Measurements from ENCODE around the gene SLC35F5.

Gene SLC35F5

DNA sequence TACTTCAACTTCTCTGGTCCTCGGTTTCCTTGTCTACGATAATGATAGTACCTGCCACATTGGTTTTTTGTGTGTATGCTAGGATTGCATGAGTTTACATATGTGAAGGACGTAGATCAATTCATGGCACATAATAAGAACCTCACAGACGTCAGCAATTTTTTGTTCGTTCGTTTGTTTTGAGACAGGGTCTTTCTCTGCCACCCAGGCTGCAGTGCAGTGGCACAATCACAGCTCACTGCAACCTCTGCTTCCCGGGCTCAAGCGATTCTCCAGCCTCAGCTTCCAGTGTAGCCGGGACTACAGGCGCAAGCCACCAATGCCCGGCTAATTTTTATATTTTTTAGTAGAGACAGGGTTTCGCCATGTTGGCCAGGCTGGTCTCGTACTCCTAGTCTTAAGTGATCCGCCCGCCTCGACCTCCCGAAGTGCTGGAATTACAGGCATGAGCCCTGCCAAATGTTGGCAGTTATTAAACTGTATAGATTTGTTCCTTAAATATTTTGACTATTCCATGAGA, 756 bp upstream of the SLC35F5 start:
- no peak for DNase-seq (ENCODE audit: insufficient read length, low spot score)

DNA sequence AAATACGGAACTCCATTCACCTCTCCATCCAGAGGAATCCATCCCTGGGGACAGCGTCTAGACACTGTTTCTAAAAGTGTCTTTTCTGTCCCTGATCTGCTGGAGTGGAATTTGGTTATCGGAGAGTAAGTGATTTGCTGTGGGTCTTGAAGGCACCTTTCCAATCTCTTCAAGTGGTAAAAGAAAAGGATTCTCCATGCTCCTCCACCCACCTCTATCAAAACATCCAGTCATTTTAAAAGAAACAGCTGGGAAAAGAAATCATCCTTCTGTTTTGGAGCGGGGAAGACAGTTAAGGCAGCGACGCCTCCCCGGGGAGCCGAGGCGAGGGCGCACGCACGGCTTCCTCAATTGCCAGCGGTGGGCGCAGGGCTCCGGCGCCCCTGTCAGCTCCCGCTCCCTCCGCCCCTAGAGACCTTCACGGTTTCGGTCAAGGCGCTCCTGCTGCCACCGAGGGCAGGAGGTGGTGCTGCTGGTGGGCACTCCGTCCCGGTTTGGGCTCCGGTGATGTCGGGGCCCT, 547 bp downstream of the SLC35F5 start:
- TF ChIP-seq SPI1 (IDR thresholded peaks at IDR 0.05; ENCODE audit: low read depth, low read length) (peak; percentile 41; the same call in 1 of the 2 replicates), POLR2AphosphoS5 (IDR thresholded peaks at IDR 0.05; ENCODE audit: low read depth, low read length) (no peak)
- FAIRE-seq: no peak
- no peak for DNase-seq (ENCODE audit: insufficient read length, low spot score)

More for the DNA sequence above, 756 bp upstream of the SLC35F5 start:
- FAIRE-seq: no peak
- no peak for TF ChIP-seq POU2F2 (IDR thresholded peaks at IDR 0.05; ENCODE audit: low read depth, low read length)
- TF ChIP-seq SPI1 (IDR thresholded peaks at IDR 0.05; ENCODE audit: low read depth, low read length): no peak
- TF ChIP-seq POLR2A (IDR thresholded peaks at IDR 0.05; ENCODE audit: low read depth, low read length): no peak
- TF ChIP-seq POLR2AphosphoS5 (IDR thresholded peaks at IDR 0.05; ENCODE audit: low read depth, low read length): no peak
- no peak for TF ChIP-seq PAX5 (IDR thresholded peaks at IDR 0.05; ENCODE audit: insufficient read depth, low read length, severe bottlenecking)
- no peak for TF ChIP-seq TAF1 (IDR thresholded peaks at IDR 0.05; ENCODE audit: low read depth, low read length)

DNA sequence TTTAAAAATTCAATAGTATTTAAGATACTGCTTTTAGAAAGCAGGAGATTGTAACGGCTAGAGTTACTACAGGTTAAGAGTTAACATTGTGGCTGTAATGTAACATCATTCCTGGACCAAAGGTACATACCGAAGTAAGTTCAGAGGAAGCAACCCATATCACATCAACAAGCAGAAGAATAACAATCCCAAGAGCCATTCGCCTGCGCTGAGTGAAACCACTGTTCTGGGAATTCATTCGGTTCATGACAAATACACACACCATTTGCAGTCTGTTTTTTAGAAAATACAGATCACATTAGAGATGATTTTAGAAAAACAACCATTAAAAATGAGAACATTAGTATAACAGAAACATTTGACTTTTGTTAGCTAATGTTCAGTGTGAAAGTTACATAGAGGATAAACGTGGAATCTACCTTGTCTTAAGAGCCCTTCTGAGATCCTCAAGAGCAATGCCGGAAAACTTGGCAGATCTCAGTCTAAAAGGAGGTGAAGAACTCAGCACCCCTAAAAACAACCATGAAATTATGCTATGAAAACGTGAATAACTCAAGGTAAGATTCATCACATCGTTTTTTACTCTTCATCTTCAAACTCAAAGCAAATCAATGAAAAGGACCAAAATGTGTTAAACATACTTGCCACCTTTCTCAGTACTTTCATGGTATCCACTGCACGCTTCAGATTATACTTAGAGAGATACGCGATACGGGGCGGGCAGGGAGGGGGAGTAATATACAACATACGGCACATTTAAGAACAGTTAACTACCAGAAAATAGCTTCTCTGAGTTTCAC, 1.2 kb downstream of the SLC35F5 start:
- DNase-seq (ENCODE audit: insufficient read length, low spot score) (no peak), FAIRE-seq (peak; percentile 50)
- TF ChIP-seq SPI1 (IDR thresholded peaks at IDR 0.05; ENCODE audit: low read depth, low read length) (no peak), TAF1 (IDR thresholded peaks at IDR 0.05; ENCODE audit: low read depth, low read length) (no peak), PAX5 (IDR thresholded peaks at IDR 0.05; ENCODE audit: insufficient read depth, low read length, severe bottlenecking) (no peak), POLR2AphosphoS5 (IDR thresholded peaks at IDR 0.05; ENCODE audit: low read depth, low read length) (no peak), POU2F2 (IDR thresholded peaks at IDR 0.05; ENCODE audit: low read depth, low read length) (no peak), POLR2A (IDR thresholded peaks at IDR 0.05; ENCODE audit: low read depth, low read length) (no peak)

DNA sequence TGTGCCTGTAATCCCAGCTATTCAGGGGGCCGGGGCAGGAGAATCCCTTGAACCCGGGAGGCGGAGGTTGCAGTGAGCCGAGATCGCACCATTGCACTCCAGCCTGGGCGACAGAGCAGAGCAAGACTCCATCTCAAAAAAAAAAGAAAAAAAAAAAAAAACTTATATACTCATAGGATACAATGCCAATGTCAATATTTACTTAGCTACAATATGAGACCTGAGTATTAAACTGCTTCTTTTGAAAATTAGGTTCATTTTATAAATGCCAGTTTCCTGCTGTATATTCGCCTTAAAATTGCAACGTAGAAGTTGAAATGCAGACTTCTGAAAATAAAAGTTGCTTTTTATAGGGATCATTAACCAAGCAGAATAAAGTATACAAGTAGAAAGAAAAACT, 2.3 kb downstream of the SLC35F5 start:
- no peak for TF ChIP-seq TAF1 (IDR thresholded peaks at IDR 0.05; ENCODE audit: low read depth, low read length)
- no peak for TF ChIP-seq SPI1 (IDR thresholded peaks at IDR 0.05; ENCODE audit: low read depth, low read length)
- no peak for TF ChIP-seq POLR2A (IDR thresholded peaks at IDR 0.05; ENCODE audit: low read depth, low read length)
- no peak for TF ChIP-seq PAX5 (IDR thresholded peaks at IDR 0.05; ENCODE audit: insufficient read depth, low read length, severe bottlenecking)
- no peak for TF ChIP-seq POLR2AphosphoS5 (IDR thresholded peaks at IDR 0.05; ENCODE audit: low read depth, low read length)
- no peak for TF ChIP-seq POU2F2 (IDR thresholded peaks at IDR 0.05; ENCODE audit: low read depth, low read length)
- DNase-seq (ENCODE audit: insufficient read length, low spot score) (no peak), FAIRE-seq (no peak)

DNA sequence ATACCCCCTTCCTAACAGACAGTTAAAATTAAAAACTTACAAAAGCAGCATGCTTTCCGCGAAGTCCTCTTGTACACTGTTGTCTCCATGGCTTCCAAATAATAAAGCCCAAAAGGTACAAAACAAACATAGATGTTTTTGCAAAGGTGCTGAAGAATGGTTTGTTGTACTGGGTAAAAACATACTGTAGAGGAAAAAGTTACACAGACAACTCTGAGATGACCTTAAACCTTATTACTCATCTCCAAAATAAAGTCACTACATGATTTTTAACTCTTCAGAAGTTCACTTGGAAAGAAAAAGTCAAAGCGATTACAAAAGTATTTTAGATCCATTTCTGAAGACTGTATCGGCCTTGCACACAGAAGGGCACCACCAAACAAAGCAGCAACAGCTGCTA, 6.1 kb downstream of the SLC35F5 start:
- FAIRE-seq: no peak
- no peak for TF ChIP-seq POLR2AphosphoS5 (IDR thresholded peaks at IDR 0.05; ENCODE audit: low read depth, low read length)
- no peak for TF ChIP-seq PAX5 (IDR thresholded peaks at IDR 0.05; ENCODE audit: insufficient read depth, low read length, severe bottlenecking)
- no peak for TF ChIP-seq SPI1 (IDR thresholded peaks at IDR 0.05; ENCODE audit: low read depth, low read length)
- no peak for TF ChIP-seq POLR2A (IDR thresholded peaks at IDR 0.05; ENCODE audit: low read depth, low read length)
- no peak for TF ChIP-seq POU2F2 (IDR thresholded peaks at IDR 0.05; ENCODE audit: low read depth, low read length)
- TF ChIP-seq TAF1 (IDR thresholded peaks at IDR 0.05; ENCODE audit: low read depth, low read length): no peak

DNA sequence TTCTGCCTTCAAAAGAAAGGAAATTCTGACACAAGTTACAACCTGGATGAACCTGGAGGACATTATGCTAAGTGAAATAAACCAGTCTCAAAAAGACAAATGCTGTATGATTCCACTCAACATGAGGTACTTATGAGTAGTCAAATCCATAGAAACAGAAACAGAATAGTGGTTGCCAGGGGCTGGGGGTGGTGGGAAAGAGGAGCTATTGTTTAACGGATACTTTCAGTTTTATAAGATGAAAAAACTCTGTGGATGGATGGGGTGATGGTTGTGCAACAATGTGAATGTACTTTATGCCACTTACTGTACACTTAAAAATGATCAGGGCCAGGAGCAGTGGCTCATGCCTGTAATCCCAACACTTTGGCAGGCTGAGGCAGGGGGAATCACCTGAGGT, 15.4 kb downstream of the SLC35F5 start:
- TF ChIP-seq POU2F2 (IDR thresholded peaks at IDR 0.05; ENCODE audit: low read depth, low read length): no peak
- no peak for TF ChIP-seq POLR2AphosphoS5 (IDR thresholded peaks at IDR 0.05; ENCODE audit: low read depth, low read length)
- TF ChIP-seq TAF1 (IDR thresholded peaks at IDR 0.05; ENCODE audit: low read depth, low read length): no peak
- no peak for TF ChIP-seq POLR2A (IDR thresholded peaks at IDR 0.05; ENCODE audit: low read depth, low read length)
- TF ChIP-seq PAX5 (IDR thresholded peaks at IDR 0.05; ENCODE audit: insufficient read depth, low read length, severe bottlenecking): no peak
- no peak for TF ChIP-seq SPI1 (IDR thresholded peaks at IDR 0.05; ENCODE audit: low read depth, low read length)
- FAIRE-seq: no peak

More for the DNA sequence above, 6.1 kb downstream of the SLC35F5 start:
- DNase-seq (ENCODE audit: insufficient read length, low spot score): no peak

DNA sequence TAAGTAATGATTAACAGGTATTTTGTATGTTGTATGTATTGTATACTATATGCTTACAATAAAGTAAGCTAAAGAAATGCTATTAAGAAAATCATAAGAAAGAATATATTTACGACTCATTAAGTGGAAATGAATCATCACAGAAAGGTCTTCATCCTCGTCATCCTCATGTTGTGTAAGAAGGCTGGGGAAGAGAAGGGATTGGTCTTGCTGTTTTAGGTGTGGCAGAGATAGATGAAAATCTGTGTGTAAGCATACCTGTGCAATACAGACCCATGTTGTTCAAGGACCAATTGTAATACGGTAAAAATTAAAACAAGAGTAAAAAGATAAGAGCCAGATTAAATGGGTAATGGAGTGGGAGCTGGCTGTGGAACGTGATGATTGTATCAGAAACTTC, 16.6 kb downstream of the SLC35F5 start:
- FAIRE-seq (no peak), DNase-seq (ENCODE audit: insufficient read length, low spot score) (no peak)
- no peak for TF ChIP-seq POLR2AphosphoS5 (IDR thresholded peaks at IDR 0.05; ENCODE audit: low read depth, low read length)
- TF ChIP-seq SPI1 (IDR thresholded peaks at IDR 0.05; ENCODE audit: low read depth, low read length): no peak
- TF ChIP-seq PAX5 (IDR thresholded peaks at IDR 0.05; ENCODE audit: insufficient read depth, low read length, severe bottlenecking): no peak
- no peak for TF ChIP-seq TAF1 (IDR thresholded peaks at IDR 0.05; ENCODE audit: low read depth, low read length)
- TF ChIP-seq POLR2A (IDR thresholded peaks at IDR 0.05; ENCODE audit: low read depth, low read length): no peak
- no peak for TF ChIP-seq POU2F2 (IDR thresholded peaks at IDR 0.05; ENCODE audit: low read depth, low read length)

More for the DNA sequence above, 15.4 kb downstream of the SLC35F5 start:
- DNase-seq (ENCODE audit: insufficient read length, low spot score): no peak

DNA sequence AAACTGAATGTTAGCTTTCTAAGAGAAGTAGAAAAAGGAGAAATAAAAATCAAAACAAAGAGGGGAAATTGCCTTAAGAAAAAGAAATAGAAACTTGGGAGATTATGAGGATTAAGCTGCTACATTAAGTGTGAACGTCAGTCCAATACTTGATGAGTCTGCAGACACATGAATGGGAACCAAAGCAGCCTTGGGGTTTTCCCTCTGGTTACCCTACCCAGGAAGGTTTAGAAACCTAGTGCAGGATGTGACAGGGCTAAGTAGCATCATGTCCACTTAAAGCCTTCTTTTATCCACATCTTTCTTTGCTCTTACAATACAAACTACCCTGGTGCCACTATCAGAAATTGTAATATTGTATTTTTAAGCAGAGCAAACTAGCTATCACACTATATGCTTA, 22.3 kb downstream of the SLC35F5 start:
- no peak for DNase-seq (ENCODE audit: insufficient read length, low spot score)
- peak; percentile 41 for FAIRE-seq
- no peak for TF ChIP-seq POU2F2 (IDR thresholded peaks at IDR 0.05; ENCODE audit: low read depth, low read length)
- TF ChIP-seq TAF1 (IDR thresholded peaks at IDR 0.05; ENCODE audit: low read depth, low read length): no peak
- no peak for TF ChIP-seq SPI1 (IDR thresholded peaks at IDR 0.05; ENCODE audit: low read depth, low read length)
- TF ChIP-seq POLR2AphosphoS5 (IDR thresholded peaks at IDR 0.05; ENCODE audit: low read depth, low read length): no peak
- TF ChIP-seq POLR2A (IDR thresholded peaks at IDR 0.05; ENCODE audit: low read depth, low read length): no peak
- TF ChIP-seq PAX5 (IDR thresholded peaks at IDR 0.05; ENCODE audit: insufficient read depth, low read length, severe bottlenecking): no peak

DNA sequence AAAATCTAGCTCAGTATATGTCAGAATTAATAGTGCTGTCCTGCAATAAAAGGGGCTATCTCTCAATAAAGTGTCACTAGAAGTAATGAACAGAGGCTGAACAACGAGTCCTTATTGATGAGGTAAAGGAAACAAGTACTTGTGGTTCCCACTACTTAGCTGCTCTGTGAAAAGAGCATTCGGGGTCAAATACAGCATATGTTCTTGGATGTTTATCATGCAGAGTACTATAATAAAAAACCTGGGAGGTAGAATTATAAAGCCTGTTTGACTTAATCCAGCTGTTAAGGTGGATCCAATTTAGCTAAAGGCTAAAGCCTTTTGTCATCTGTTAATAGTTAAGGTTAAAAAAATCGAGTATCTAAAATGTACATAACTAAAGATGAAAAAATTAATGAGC, 32.4 kb downstream of the SLC35F5 start:
- FAIRE-seq (no peak), DNase-seq (ENCODE audit: insufficient read length, low spot score) (no peak)
- TF ChIP-seq SPI1 (IDR thresholded peaks at IDR 0.05; ENCODE audit: low read depth, low read length) (no peak), PAX5 (IDR thresholded peaks at IDR 0.05; ENCODE audit: insufficient read depth, low read length, severe bottlenecking) (no peak), POLR2AphosphoS5 (IDR thresholded peaks at IDR 0.05; ENCODE audit: low read depth, low read length) (no peak), POU2F2 (IDR thresholded peaks at IDR 0.05; ENCODE audit: low read depth, low read length) (no peak), POLR2A (IDR thresholded peaks at IDR 0.05; ENCODE audit: low read depth, low read length) (no peak), TAF1 (IDR thresholded peaks at IDR 0.05; ENCODE audit: low read depth, low read length) (no peak)
